ENCODE data around the gene SUCLG1. TPM values are rescaled to one million over a fixed set of nuclear protein-coding genes. Genes with fewer than 3 reads are reported as not detected.
"Not testable (repeated sequence)": the region's sequence is repeated elsewhere in the genome, so short reads cannot be mapped to it uniquely, and the experiment has no call there.

SUCLG1 gene
- 39.8 and 47.8 TPM in 2 replicates for total RNA-seq (2014; rRNA removed; shearing (Covaris generic))

- peak; percentile 93 for DNase-seq (ENCODE audit: low spot score)
Measured at GRCh38 chr2:84459018-84459943, at the start of gene SUCLG1. TSS of gene SUCLG1 (minus strand) at chr2:84459280. CDS start at chr2:84459269, 11 bp downstream.

GRCh38 chr2:84498150-84498799 lies 39.2 kb upstream of the SUCLG1 start:
- no peak for DNase-seq (ENCODE audit: low spot score)

GRCh38 chr2:84497285-84497684 lies 38.2 kb upstream of the SUCLG1 start:
- DNase-seq (ENCODE audit: low spot score): no peak

- DNase-seq (ENCODE audit: low spot score): no peak
Measured at GRCh38 chr2:84496386-84496785, 37.3 kb upstream of the SUCLG1 start.

GRCh38 chr2:84495539-84496146 lies 36.6 kb upstream of the SUCLG1 start:
- DNase-seq (ENCODE audit: low spot score): peak; percentile 75

GRCh38 chr2:84494070-84494469 lies 35.0 kb upstream of the SUCLG1 start:
- DNase-seq (ENCODE audit: low spot score): no peak

GRCh38 chr2:84493514-84493913 lies 34.4 kb upstream of the SUCLG1 start:
- no peak for DNase-seq (ENCODE audit: low spot score)

GRCh38 chr2:84492571-84492970 lies 33.5 kb upstream of the SUCLG1 start:
- no peak for DNase-seq (ENCODE audit: low spot score)

- DNase-seq (ENCODE audit: low spot score): no peak
Measured at GRCh38 chr2:84491741-84492140, 32.7 kb upstream of the SUCLG1 start.

GRCh38 chr2:84491256-84491655 lies 32.2 kb upstream of the SUCLG1 start:
- no peak for DNase-seq (ENCODE audit: low spot score)

GRCh38 chr2:84487298-84487996 lies 28.4 kb upstream of the SUCLG1 start:
- DNase-seq (ENCODE audit: low spot score): no peak

- peak; percentile 93 for DNase-seq (ENCODE audit: low spot score)
Measured at GRCh38 chr2:84486441-84487115, 27.5 kb upstream of the SUCLG1 start.

- DNase-seq (ENCODE audit: low spot score): no peak
Measured at GRCh38 chr2:84483320-84483719, 24.2 kb upstream of the SUCLG1 start.

GRCh38 chr2:84482603-84483002 lies 23.5 kb upstream of the SUCLG1 start:
- DNase-seq (ENCODE audit: low spot score): no peak

- DNase-seq (ENCODE audit: low spot score): no peak
Measured at GRCh38 chr2:84481702-84482101, 22.6 kb upstream of the SUCLG1 start.

- DNase-seq (ENCODE audit: low spot score): no peak
Measured at GRCh38 chr2:84478867-84479266, 19.8 kb upstream of the SUCLG1 start.

GRCh38 chr2:84477886-84478285 lies 18.8 kb upstream of the SUCLG1 start:
- no peak for DNase-seq (ENCODE audit: low spot score)

- DNase-seq (ENCODE audit: low spot score): peak; percentile 92
Measured at GRCh38 chr2:84474176-84474575, 15.1 kb upstream of the SUCLG1 start.

GRCh38 chr2:84472856-84473565 lies 13.9 kb upstream of the SUCLG1 start:
- no peak for DNase-seq (ENCODE audit: low spot score)

GRCh38 chr2:84472423-84472822 lies 13.3 kb upstream of the SUCLG1 start:
- DNase-seq (ENCODE audit: low spot score): not testable (repeated sequence)
